ENCODE results near the gene RNFT2.
A peak's percentile ranks its signal among the peaks of the same experiment; 100 is the strongest.

The RNFT2 gene

GRCh38 chr12:116773276-116773731 is 35.2 kb downstream of the RNFT2 start:
- ChIA-PET POLR2A (no interaction called here), CTCF (no interaction called here)
- Histone ChIP-seq H3K9me3 (ENCODE audit: control insufficient read depth, insufficient read depth, low read depth, low read length) (no peaks in the 10 kb centered on the region), H3K4me3 (ENCODE audit: low read depth, low read length) (no peak overlapping the region), H3K36me3 (ENCODE audit: control insufficient read depth in 2 of 2, insufficient read depth in 1 of 2, low read length in 2 of 2) (peaks cover 0 to 3% of the 10 kb centered on the region in 2 experiments; a peak in 2 of 3 replicates), H3K27ac (ENCODE audit: extremely low read depth, low read depth, low read length) (no peak overlapping the region), H3K4me1 (ENCODE audit: control insufficient read depth, insufficient read depth, low read length) (no peaks in the 10 kb centered on the region)
- no peak for TF ChIP-seq ZNF221 (tag by site-specific recombination; IDR thresholded peaks at IDR 0.05; ENCODE audit: borderline replicate concordance)
- TF ChIP-seq ZNF585B (tag by site-specific recombination; IDR thresholded peaks at IDR 0.05) = no peak
- no peak for TF ChIP-seq GLIS2 (tag by site-specific recombination; IDR thresholded peaks at IDR 0.05)
- TF ChIP-seq ZIC2 (tag by site-specific recombination; IDR thresholded peaks at IDR 0.05) = no peak
- no peak for TF ChIP-seq ZNF274 (IDR thresholded peaks at IDR 0.05; ENCODE audit: low read length)
- no peak for TF ChIP-seq ZNF274 (tag by site-specific recombination; IDR thresholded peaks at IDR 0.05; ENCODE audit: borderline replicate concordance)

GRCh38 chr12:116774020-116774419 is 35.9 kb downstream of the RNFT2 start:
- no peak for TF ChIP-seq ZNF292 (tag by site-specific recombination; IDR thresholded peaks at IDR 0.05; ENCODE audit: borderline replicate concordance, low read depth)
- no peak for TF ChIP-seq ZNF354C (tag by site-specific recombination; IDR thresholded peaks at IDR 0.05; ENCODE audit: borderline replicate concordance, low read depth)
- H3K9me3 ChIP-seq (ENCODE audit: control insufficient read depth, insufficient read depth, low read depth, low read length) = no peaks in the 10 kb centered on the region
- H3K4me3 ChIP-seq (ENCODE audit: low read depth, low read length) = no peak overlapping the region
- POLR2A ChIA-PET = no interaction called here
- H3K36me3 ChIP-seq (ENCODE audit: control insufficient read depth in 2 of 2, insufficient read depth in 1 of 2, low read length in 2 of 2) = peaks cover 0 to 6% of the 10 kb centered on the region in 2 experiments; a peak in 2 of 3 replicates
- no peaks in the 10 kb centered on the region for H3K4me1 ChIP-seq (ENCODE audit: control insufficient read depth, insufficient read depth, low read length)
- no peak overlapping the region for H3K27ac ChIP-seq (ENCODE audit: extremely low read depth, low read depth, low read length)
- CTCF ChIA-PET = interaction anchor here (1.5 kb wide), 1 partner anchor 108 kb away, joined by 3 read pairs; no protein-coding TSS in a partner anchor

DNA sequence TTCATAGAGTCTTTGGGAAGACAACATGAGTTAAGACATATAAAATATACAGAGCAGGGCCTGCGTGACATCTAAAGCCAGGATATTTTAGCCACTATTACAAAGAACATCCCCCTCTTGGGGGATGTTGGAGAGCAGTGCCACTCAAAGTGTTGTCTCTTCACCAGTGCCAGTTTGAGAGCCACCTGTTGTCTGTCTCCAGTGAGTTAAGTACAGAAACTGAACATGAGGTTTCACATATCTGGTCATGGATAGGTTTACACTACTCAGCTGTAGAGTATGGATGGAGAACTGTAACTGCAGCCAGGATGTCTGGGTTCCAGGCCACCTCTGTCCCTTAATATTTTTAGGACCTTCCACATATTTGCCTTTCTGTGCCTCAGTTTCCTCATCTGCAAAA is 39.1 kb downstream of the RNFT2 start:
- ChIA-PET POLR2A (no interaction called here), CTCF (no interaction called here)
- no peak overlapping the region for H3K27ac ChIP-seq (ENCODE audit: extremely low read depth, low read depth, low read length)
- H3K36me3 ChIP-seq (ENCODE audit: control insufficient read depth in 2 of 2, insufficient read depth in 1 of 2, low read length in 2 of 2) = peaks cover 0 to 25% of the 10 kb centered on the region in 2 experiments; a peak in 2 of 3 replicates
- H3K4me1 ChIP-seq (ENCODE audit: control insufficient read depth, insufficient read depth, low read length) = no peaks in the 10 kb centered on the region
- no peak overlapping the region for H3K4me3 ChIP-seq (ENCODE audit: low read depth, low read length)
- H3K9me3 ChIP-seq (ENCODE audit: control insufficient read depth, insufficient read depth, low read depth, low read length) = no peaks in the 10 kb centered on the region
- TF ChIP-seq ZNF518A (tag by site-specific recombination; conservative IDR thresholded peaks at IDR 0.05; ENCODE audit: low read depth) (no peak), ZNF24 (tag by site-specific recombination; IDR thresholded peaks at IDR 0.05) (no peak), HOXC10 (CRISPR knock-in tag; IDR thresholded peaks at IDR 0.05) (no peak), ZNF112 (tag by site-specific recombination; IDR thresholded peaks at IDR 0.05) (no peak)

- POLR2A ChIA-PET = no interaction called here
- CTCF ChIA-PET = interaction anchor here (0.6 to 1.5 kb wide), 3 partner anchors 10 to 72 kb away, joined by 3 to 5 read pairs (median 5); no protein-coding TSS in a partner anchor
- no peak overlapping the region for H3K27ac ChIP-seq (ENCODE audit: extremely low read depth, low read depth, low read length)
- H3K4me1 ChIP-seq (ENCODE audit: control insufficient read depth, insufficient read depth, low read length) = no peaks in the 10 kb centered on the region
- TF ChIP-seq ZNF23 (tag by site-specific recombination; IDR thresholded peaks at IDR 0.05; ENCODE audit: borderline replicate concordance) = peak; percentile 56; the same call in 1 of the 2 replicates
- TF ChIP-seq, protein P1, sequence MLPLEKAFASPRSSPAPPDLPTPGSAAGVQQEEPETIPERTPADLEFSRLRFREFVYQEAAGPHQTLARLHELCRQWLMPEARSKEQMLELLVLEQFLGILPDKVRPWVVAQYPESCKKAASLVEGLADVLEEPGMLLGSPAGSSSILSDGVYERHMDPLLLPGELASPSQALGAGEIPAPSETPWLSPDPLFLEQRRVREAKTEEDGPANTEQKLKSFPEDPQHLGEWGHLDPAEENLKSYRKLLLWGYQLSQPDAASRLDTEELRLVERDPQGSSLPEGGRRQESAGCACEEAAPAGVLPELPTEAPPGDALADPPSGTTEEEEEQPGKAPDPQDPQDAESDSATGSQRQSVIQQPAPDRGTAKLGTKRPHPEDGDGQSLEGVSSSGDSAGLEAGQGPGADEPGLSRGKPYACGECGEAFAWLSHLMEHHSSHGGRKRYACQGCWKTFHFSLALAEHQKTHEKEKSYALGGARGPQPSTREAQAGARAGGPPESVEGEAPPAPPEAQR (tag by site-specific recombination; IDR thresholded peaks at IDR 0.05) = no peak
- H3K4me3 ChIP-seq (ENCODE audit: low read depth, low read length) = no peak overlapping the region
- peaks cover 0 to 43% of the 10 kb centered on the region in 2 experiments; a peak in 1 of 3 replicates for H3K36me3 ChIP-seq (ENCODE audit: control insufficient read depth in 2 of 2, insufficient read depth in 1 of 2, low read length in 2 of 2)
- no peaks in the 10 kb centered on the region for H3K9me3 ChIP-seq (ENCODE audit: control insufficient read depth, insufficient read depth, low read depth, low read length)
Observed at GRCh38 chr12:116779597-116779996, 41.5 kb downstream of the RNFT2 start.
